ENCODE measurements around the gene DPYSL4.

DNA sequence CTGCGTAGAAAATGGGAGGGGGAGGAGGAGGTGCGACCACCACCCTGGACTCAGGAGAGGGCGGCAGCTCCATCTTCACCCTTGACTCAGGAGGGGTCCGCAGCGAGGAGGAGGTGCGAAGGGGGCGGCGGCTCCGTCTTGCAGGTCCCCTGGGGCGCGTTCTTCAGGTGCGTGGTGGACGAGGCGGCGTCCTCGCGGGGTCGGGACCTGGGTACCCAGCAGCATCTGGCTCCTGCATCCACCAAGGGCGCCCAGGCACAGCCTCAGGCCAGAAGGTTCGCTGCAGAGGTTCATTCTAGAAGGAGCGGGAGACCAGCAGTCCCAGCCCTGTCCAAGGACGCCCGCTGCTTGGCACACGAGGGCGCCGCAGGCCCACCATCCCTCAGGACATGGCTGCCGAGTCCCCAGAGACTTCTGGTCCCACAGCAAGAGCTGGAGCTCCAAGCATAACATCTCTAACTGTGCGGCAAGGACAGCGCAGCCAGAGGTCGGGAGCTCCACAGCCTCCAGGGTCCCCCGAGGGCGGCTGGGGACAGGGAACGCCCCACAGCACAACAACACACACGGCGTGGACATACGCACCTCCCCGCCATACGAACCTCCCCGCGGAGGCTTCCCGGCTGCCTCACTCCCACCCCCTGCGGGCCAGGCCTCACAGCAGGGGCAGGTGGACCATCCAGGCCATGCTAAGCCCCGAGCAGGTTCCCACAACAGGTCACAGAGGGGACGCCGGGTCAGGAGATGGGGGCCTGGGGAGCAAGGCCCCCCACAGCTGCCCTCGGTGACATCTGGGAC, 16.8 kb upstream of the DPYSL4 start:
- TF ChIP-seq, protein P1, sequence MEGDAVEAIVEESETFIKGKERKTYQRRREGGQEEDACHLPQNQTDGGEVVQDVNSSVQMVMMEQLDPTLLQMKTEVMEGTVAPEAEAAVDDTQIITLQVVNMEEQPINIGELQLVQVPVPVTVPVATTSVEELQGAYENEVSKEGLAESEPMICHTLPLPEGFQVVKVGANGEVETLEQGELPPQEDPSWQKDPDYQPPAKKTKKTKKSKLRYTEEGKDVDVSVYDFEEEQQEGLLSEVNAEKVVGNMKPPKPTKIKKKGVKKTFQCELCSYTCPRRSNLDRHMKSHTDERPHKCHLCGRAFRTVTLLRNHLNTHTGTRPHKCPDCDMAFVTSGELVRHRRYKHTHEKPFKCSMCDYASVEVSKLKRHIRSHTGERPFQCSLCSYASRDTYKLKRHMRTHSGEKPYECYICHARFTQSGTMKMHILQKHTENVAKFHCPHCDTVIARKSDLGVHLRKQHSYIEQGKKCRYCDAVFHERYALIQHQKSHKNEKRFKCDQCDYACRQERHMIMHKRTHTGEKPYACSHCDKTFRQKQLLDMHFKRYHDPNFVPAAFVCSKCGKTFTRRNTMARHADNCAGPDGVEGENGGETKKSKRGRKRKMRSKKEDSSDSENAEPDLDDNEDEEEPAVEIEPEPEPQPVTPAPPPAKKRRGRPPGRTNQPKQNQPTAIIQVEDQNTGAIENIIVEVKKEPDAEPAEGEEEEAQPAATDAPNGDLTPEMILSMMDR (IDR thresholded peaks at IDR 0.05; ENCODE audit: low read depth, low read length, poor library complexity, severe bottlenecking), result no peak
- no peak for TF ChIP-seq EZH2phosphoT487 (IDR thresholded peaks at IDR 0.05; ENCODE audit: borderline replicate concordance, low read length)
